Bronchial smooth muscle cell (primary cell): Measurements from ENCODE around the gene IDE. TPM values are rescaled to one million over a fixed set of nuclear protein-coding genes. Genes with fewer than 3 reads are reported as not detected.

Source experiments
- total RNA-seq: library from RNA; depleted of rRNA; stranded (reverse); fragments of >200 nt; gene quantifications from 2 replicates; pipeline ENCODE4 v1.2.1, GENCODE V29; 2014

Gene IDE
- 15.0 and 19.2 TPM in 2 replicates for total RNA-seq

DNA sequence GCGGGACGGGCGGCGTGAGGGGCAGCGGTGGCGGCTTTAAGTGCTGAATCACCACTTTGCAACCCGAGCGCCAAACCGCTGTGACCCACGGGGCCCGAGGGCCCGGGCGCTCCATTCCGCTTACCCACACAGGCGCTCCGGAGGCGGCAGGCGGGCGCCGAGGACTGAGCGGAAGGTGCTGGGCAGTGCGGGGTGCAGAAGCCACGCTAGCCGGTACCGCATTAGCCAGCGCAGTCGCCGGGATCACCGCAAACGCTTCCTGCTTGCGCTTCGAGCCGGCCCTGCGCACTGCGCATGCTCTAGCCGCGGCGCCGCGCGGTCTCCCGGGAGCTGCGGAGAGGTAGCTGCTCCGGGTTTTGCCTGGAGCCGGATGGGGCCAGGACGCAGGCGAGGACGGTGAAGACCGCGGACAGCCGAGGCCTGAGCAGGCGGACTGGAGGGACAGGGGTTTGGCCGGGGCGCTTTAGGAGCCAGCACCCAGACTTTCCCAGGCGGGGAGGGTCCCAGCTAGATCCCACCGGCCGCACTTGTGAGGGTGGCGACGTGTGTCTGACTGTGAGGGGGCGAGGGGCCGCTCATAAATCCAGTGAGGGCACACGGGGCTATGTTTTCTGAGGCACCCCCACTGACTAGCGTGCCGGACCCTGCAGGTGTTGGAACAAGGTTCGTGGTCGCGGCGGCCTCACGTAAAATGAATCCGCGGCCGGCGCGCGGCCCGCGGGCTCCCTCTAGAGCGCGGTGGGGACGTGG is at the start of gene IDE:
Gene IDE, minus strand, starts transcription at position 296 of the 750 bp plus-strand sequence. Its CDS starts 74 bp downstream, at position 222.

DNA sequence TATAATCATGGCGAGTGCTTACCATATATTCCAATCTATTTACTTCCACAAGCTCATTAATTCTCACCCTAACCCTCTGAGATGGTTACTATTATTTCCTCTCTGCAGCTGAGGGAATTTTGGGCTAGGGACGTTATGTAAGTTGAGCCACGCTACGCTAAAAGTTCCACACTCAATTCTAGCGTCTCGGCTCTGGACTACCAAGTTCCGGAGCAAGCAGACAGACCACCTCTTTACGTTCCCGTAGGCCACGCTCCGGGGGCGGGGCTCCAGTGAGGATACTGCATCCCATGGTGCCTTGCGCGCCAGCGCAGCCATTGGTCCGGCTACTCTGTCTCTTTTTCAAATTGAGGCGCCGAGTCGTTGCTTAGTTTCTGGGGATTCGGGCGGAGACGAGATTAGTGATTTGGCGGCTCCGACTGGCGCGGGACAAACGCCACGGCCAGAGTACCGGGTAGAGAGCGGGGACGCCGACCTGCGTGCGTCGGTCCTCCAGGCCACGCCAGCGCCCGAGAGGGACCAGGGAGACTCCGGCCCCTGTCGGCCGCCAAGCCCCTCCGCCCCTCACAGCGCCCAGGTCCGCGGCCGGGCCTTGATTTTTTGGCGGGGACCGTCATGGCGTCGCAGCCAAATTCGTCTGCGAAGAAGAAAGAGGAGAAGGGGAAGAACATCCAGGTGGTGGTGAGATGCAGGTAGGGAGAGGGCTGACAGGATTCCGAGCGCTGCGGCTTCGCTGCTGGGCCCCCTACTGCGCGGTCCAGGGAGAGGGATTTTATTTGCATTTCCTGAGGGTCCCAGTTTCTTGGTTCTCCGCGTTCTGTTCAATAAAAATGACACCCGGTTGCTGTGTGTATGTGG is 19.1 kb upstream of the IDE start, which contains the start of gene KIF11:
Gene KIF11, plus strand, starts transcription at position 370 of the 858 bp plus-strand sequence. Its CDS starts 246 bp downstream, at position 616.

Other genes starting within 250 kb of the IDE start
- gene KIF11, start 19.0 kb upstream of the IDE start, total RNA-seq, result 2.7 and 5.7 TPM in 2 replicates
- 2.8 and 7.9 TPM in 2 replicates for gene HHEX, start 115.9 kb upstream of the IDE start, total RNA-seq